HG03135 (cell line): ENCODE measurements around the gene C1QC.

Experiments
- ATAC-seq: cut with Tn5 transposase; IDR thresholded peaks from one replicate; pipeline ENCODE4 v1.9.1; 2021; ENCODE audit warnings: mild to moderate bottlenecking, moderate library complexity; ENCODE audit not compliant: unreplicated experiment

C1QC gene

GRCh38 chr1:22643381-22643780, at the start of gene C1QC:
TSS of gene C1QC (plus strand) at chr1:22643633. CDS start at chr1:22644024, 391 bp downstream.
- no peak for ATAC-seq

- no peak for ATAC-seq
Measured at GRCh38 chr1:22594396-22594795, 49.0 kb upstream of the C1QC start.

- ATAC-seq, result no peak
Measured at GRCh38 chr1:22595108-22595507, 48.3 kb upstream of the C1QC start.

GRCh38 chr1:22597301-22597965, 46.0 kb upstream of the C1QC start:
- no peak for ATAC-seq

- ATAC-seq, result no peak
Measured at GRCh38 chr1:22597996-22598395, 45.4 kb upstream of the C1QC start.

GRCh38 chr1:22598736-22599135, 44.7 kb upstream of the C1QC start:
- ATAC-seq, result no peak

- ATAC-seq, result no peak
Measured at GRCh38 chr1:22600071-22600816, 43.2 kb upstream of the C1QC start.

GRCh38 chr1:22600817-22601605, 42.4 kb upstream of the C1QC start:
- no peak for ATAC-seq

GRCh38 chr1:22601610-22602009, 41.8 kb upstream of the C1QC start:
- no peak for ATAC-seq

- no peak for ATAC-seq
Measured at GRCh38 chr1:22602060-22602740, 41.2 kb upstream of the C1QC start.

- no peak for ATAC-seq
Measured at GRCh38 chr1:22606161-22606560, 37.3 kb upstream of the C1QC start.

- no peak for ATAC-seq
Measured at GRCh38 chr1:22607154-22607553, 36.3 kb upstream of the C1QC start.

GRCh38 chr1:22608361-22608760, 35.1 kb upstream of the C1QC start:
- ATAC-seq, result no peak

- no peak for ATAC-seq
Measured at GRCh38 chr1:22609291-22609690, 34.1 kb upstream of the C1QC start.

GRCh38 chr1:22611530-22611947, 31.9 kb upstream of the C1QC start:
- no peak for ATAC-seq

GRCh38 chr1:22612671-22613571, 30.5 kb upstream of the C1QC start:
- ATAC-seq, result no peak

- ATAC-seq, result no peak
Measured at GRCh38 chr1:22613572-22613918, 29.9 kb upstream of the C1QC start.

- ATAC-seq, result no peak
Measured at GRCh38 chr1:22613951-22614350, 29.5 kb upstream of the C1QC start.

GRCh38 chr1:22615886-22616285, 27.5 kb upstream of the C1QC start:
- no peak for ATAC-seq

GRCh38 chr1:22616571-22616970, 26.9 kb upstream of the C1QC start:
- no peak for ATAC-seq
